Stimulated activated CD8-positive, alpha-beta memory T cell treated with anti-CD3 and anti-CD28 coated beads, Interleukin-15, amount 100 ng/mL, for 48 hours (primary cell): Measurements from ENCODE around the gene SQSTM1.
"Not testable (repeated sequence)": the region's sequence is repeated elsewhere in the genome, so short reads cannot be mapped to it uniquely, and the experiment has no call there.

Experiments used
- DNase-seq, 2 donors: peaks; one replicate each; pipeline ENCODE4 v3.0.0-alpha.2; 2020; ENCODE audit warnings: low read depth in 2 of 2

Gene SQSTM1

DNA sequence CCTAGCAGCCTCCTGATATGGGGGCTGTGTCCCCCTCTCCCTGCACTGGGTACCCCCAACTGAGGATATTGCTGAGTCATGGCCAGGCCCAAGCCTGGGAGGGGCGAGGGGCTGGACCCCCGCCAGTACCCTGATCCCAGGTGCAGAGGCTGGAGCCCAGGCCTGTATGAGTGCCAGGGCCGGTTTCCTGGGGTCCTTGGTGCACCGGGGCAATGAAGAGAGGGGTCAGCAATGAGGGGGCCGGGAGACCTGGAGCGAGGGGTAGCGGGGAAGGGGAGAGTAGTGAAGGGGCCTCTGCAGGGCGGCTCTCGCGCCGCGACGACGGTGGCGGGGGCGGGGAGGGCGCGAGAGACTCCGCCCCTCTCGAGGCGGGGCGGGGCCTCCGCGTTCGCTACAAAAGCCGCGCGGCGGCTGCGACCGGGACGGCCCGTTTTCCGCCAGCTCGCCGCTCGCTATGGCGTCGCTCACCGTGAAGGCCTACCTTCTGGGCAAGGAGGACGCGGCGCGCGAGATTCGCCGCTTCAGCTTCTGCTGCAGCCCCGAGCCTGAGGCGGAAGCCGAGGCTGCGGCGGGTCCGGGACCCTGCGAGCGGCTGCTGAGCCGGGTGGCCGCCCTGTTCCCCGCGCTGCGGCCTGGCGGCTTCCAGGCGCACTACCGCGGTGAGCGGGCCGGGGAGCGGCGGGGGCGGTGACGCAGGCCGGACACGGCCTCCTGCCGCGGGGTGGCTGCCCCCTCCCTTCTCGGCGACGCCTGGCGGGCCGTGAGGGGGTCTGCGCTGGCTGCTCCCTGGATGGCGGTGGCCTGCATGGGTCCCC, at the start of gene SQSTM1:
SQSTM1 (plus strand) TSS at position 423 of the 815 bp plus-strand sequence; CDS start at position 455, 32 bp downstream.
- peak; percentile 68 to 74 for DNase-seq

DNA sequence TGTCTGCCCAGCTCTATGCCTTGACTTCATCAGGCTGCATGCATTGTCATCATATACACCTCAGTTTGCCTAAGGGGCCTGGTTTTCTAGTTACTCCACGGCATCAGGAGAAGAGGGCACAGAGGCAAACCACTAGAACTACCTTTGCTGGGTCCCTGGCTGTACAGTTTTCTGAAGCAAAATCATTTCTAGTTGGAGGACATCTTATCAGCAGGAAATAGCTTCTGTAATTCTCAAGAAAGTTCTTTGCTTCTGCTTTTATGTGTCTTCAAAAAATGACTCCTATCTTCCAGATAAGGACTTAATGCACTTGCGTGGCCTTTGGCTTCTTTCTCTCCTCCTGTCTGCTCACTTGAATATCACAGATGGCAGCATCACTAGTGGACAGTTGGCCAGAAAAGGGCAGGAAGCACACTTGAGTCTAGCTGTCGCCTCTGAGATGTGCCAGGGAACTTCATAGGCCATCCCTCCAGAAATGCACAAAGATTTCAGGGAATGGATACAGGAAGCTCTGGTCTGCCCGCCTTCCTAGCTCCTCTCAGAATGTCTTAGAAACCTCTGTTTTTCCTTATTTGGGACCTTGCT, 49.3 kb upstream of the SQSTM1 start:
- DNase-seq: no peak

GRCh38 chr5:179772351-179772750, 48.4 kb upstream of the SQSTM1 start:
- no peak for DNase-seq

DNA sequence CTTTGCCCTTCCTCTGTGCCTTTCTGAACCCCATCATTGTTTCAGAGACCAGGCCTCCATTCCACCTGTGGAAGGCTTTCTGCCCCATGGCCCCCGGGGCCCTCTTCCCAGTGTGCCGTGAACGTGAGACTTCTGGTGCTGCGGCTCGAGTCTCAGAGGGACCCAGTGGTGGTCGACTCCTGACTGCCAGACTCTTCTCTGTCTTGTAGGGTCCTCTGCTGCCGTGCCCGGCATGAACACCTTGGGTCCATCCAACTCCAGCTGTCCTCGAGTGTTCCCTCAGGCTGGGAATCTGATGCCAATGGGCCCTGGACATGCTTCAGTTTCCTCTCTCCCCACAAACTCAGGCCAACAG, 47.0 kb upstream of the SQSTM1 start:
- no peak for DNase-seq

- no peak for DNase-seq
Observed at GRCh38 chr5:179774442-179774841, 46.3 kb upstream of the SQSTM1 start.

- no peak for DNase-seq
Observed at GRCh38 chr5:179776411-179776938, 44.2 kb upstream of the SQSTM1 start.

GRCh38 chr5:179777456-179777855, 43.2 kb upstream of the SQSTM1 start:
- no peak for DNase-seq

DNA sequence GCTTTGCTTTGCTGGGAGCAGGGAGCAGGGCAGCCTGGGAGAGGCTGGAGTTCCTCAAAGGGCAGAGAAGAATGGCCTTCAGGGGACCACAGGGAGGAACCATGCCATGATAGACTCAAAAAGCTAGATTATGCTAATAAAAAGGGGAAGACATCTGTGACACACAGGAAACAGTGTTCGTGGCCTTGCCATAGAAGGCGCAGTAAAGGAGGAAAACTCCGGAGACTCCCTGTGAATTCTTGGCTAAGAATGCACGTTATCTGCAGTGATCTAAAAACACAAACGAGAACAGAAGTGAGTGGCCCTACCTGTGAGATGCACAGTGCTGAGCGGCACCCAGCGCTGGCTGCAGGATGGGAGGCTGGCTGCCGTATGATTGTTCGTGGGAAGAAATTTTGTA, 42.8 kb upstream of the SQSTM1 start:
- no peak for DNase-seq

DNA sequence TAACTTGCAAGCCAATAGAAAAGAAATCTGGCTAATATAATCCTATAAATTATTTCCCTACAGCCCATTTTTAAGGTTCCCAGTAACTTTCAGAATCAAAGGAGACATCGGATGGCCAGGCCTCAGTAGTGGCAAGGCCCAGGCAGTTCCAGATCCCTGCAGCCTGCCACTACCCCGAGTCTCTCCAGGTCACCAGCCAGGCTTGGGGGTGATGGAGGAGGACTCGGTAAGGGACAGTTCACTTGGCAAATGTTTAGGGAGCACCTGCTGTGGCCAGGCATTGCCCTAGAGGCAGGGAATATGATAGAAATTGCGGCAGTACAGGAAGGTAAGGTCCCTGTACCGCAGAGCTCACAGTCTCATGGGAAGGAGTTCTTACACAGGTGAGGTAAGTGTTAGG, 42.1 kb upstream of the SQSTM1 start:
- DNase-seq: no peak

- no peak for DNase-seq
Observed at GRCh38 chr5:179779826-179780225, 40.9 kb upstream of the SQSTM1 start.

- DNase-seq: no peak
Observed at GRCh38 chr5:179780362-179780761, 40.3 kb upstream of the SQSTM1 start.

DNA sequence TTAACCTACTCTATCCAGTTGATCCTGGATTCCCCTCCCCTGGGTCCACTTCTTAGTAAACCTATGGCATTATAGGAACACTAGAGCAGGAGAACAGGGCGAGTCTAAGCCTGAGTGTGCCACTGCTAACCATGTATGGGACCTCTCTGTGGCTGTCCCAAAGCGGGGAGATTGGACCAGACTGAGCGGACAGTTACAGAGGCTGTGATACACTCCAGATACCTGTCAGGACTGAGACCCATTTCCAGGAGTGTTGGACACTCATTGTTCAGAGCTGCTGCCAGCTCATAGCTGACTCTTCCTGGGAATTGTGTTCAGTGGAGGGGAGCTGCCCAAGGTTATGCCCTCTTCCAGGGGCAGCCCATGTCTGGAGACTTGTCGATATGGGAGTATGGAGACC, 38.9 kb upstream of the SQSTM1 start:
- DNase-seq: no peak

- DNase-seq: no peak
Observed at GRCh38 chr5:179783128-179783527, 37.6 kb upstream of the SQSTM1 start.

DNA sequence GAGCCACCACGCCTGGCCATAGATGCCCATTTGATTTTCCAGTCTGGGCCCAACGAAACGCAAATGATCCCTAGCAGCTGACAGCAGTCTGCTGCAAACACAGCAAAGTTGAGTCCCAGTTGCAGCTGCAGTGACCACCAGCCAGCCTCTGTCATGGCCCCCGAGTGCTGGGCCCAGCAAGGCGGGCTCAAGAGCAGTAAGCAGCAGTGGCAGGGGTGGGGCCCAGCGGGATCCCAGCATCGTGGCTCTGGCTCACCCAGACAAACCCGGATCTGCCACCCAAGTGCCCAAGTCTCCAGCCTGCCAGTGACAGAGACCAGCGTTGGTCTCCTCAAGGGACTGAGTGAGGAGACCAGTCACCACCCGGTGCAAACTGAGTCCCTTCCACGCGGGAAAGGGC, 33.8 kb upstream of the SQSTM1 start:
- no peak for DNase-seq

DNA sequence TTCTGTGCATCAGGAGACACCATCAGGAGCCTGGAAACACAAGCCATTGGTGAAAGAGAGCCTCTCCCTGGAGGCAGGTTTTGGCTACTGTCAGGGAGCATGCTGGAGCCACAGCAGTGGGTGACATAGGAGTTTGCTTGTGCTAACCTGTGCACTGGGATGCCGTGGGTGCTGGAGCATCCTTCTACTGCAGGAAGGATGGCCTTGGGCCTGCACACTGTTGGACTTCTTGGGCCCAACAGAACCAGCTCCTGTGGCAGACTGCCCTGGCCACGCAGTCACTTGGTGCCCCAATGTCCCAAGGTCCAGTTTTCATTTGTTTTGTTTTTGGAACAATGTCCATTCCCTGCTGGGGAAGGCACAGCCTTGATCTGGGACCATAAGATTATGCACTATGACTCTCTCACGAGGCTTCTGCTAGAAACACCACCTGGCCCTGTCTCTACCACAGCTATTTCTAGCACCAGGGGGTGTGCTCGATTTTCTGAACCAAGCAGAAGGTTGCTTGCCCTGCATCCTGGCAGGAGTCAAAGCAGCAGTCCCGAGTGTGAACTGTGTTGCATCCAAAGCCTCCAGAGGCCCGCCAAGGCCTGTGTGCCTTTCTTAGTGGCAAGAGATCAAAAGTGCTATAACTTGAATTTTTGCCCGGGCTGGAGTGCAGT, 32.4 kb upstream of the SQSTM1 start:
- no peak for DNase-seq

DNA sequence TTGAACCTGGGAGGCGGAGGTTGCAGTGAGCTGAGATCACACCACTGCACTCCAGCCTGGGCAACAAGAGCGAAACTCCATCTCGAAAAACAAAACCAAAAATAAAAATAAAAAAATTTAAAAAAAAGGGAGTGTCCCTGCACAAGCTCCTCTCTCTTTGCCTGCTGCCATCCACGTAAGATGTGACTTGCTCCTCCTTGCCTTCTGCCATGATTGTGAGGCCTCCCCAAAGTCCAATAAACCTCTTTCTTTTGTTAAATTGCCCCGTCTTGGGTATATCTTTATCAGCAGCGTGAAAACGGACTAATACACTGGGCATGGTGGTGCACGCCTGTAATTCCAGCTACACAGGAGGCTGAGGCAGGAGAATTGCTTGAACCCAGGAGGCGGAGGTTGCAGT, 31.4 kb upstream of the SQSTM1 start:
- DNase-seq: not testable (repeated sequence)

DNA sequence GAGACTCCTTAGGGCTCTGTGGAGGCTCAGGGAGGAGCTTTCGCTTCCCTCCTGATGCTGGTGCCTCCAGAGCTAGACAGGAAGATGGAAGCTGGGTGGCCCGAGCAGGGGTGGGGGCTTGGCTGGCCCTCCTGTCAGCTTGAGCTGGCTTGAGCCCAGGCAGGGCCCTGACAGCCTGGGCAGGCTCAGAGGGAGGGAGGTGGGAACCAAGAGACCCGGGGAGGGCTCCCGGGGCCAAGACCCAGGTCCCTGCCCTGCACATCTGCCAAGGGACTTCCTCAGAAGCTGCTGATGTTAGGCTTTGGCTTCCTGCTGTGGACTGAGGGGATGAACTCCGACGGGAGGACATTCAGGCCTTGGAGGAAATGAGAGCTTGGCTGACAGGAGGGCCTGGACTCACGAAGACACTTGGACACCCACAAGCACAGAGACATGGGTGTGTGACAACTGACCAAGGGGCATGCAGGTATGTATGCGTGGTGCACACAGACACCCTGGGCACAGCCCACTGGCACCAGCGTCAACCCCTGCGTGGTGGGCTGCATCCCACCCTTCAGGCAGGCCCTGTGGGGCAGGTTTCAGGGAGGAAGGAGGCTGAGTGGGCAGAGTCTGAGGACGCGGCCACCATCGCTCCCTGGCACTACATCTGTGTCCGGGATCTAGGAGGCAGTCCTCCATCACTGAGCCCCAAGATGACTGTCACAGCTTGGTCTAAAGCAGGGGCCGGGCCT, 28.7 kb upstream of the SQSTM1 start:
- no peak for DNase-seq

DNA sequence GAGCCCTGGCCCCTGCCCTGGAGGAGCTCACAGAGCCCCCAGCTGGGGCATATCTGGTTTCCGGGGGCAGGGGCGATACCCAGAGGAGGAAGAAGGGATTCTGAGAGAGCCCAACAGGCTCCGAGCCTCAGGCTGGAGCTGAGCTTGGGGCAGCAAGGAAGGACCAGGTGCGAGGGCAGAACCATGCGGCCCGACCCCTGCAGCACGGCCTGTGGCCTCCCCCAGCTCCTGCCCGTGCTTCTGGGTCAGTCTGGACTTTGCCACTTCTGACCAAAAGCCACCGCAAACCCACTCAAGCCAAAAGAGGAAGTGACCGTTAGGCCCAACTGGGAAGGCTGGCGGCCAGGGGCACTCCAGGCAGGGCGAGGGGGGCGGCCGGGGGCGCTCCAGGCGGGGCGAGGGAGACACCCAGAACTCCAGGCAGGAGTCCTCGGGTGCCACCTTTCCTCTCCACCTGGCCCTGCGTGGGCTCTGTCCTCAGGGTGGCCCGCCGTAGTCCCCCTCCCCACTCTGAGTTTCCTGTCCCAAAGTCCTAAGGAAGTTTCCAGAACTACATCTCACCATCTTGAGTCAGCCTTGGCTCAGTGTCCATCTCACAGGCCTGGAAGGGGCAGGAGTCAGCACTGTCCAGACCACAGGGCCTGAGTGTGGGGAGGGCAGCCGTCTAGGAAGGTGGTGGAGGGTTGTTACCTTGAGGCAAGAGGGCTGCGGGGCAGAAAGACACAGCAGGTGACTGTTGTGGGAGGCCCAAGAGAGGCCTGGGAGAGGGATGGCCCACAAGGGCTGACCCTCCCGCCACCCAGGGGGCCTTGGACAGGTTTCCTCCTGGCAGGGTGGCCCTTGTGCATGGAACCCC, 27.9 kb upstream of the SQSTM1 start:
- DNase-seq: no peak

DNA sequence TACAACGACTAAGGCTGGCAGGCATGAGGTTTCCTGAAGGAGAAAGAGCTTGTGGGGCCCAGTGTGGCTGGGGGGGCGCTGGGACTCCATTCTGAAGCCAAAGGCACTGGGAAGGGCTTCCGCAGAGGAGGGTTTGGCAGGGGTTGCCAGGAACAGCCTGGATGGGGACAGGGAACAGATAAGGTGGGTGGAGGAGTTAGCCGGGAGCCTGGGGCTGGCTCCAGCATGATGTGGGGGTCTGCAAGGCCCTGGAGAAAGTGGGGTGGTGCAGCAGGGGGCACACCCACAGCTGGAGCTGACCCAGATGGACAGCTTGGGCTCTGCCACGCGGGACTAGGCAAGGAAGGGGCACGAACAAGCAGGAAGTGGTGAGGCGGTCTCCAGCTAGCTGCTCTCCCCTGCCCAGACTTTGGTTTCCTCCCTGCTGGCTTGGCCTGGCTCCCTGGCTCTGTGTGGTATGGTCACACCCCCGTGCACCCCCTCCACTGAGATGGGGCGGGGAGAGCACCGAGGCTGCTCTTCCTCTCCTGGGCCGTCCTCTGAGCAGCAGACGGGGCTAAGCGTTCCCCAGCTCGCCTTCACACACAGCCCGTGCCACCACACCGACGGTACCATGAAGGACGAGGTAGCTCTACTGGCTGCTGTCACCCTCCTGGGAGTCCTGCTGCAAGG, 27.1 kb upstream of the SQSTM1 start, which contains the start of gene LTC4S:
LTC4S (plus strand) TSS at position 519 of the 672 bp plus-strand sequence; CDS start at position 614, 95 bp downstream.
- no peak for DNase-seq

DNA sequence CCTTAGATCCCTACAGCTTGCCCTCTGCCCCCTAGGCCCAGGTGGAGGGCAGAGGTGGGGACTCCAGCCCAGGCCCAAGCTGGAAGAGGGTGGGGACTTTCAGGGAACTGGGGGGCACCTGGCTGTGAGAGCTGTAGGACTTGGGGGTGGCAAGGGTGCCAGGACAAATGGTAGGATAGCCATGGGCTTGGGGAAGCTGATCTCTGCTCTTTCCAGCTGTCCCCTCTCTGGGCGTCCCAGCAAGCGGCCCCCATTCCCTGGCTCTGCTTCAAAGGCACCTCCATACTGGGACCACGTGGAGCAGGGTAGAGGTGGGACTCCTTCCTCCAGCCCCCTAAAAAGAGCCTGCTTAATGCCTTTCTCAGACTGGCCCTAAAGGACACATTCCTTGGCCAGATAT, 26.5 kb upstream of the SQSTM1 start:
- no peak for DNase-seq
